Endothelial cell of umbilical vein (primary cell): Measurements from ENCODE around the gene CTR9.

Source experiments
- EZH2 ChIP-seq: IDR thresholded peaks from 2 replicates; pipeline ENCODE4 v1.6.1; 2012; ENCODE audit warnings: borderline replicate concordance, low read depth, mild to moderate bottlenecking, moderate library complexity, low read length, inconsistent platforms; ENCODE audit not compliant: severe bottlenecking
- FOS ChIP-seq: IDR thresholded peaks from 2 replicates; pipeline ENCODE4 v1.6.1; 2011; ENCODE audit warnings: mild to moderate bottlenecking, low read length, moderate library complexity, borderline replicate concordance; ENCODE audit not compliant: insufficient read depth
- MAX ChIP-seq: IDR thresholded peaks from 2 replicates; pipeline ENCODE4 v1.6.1; 2011; ENCODE audit not compliant: insufficient read depth, insufficient read length
- POLR2A ChIP-seq: IDR thresholded peaks from 2 replicates; pipeline ENCODE4 v1.6.1; 2012; ENCODE audit warnings: low read depth, mild to moderate bottlenecking, control low read depth, low read length
- TF ChIP-seq, protein P1 (sequence below), 2 donors: IDR thresholded peaks; 1 replicate in 1 of 2; 2 replicates in 1 of 2; pipeline ENCODE4 v1.5.1; 2011; ENCODE audit warnings: low read length in 2 of 2, mild to moderate bottlenecking in 2 of 2, moderate library complexity in 2 of 2, control low read depth in 1 of 2, inconsistent platforms in 1 of 2, low read depth in 1 of 2; ENCODE audit not compliant: insufficient read depth in 1 of 2; ENCODE audit errors: extremely low read depth in 1 of 2

- TF ChIP-seq, protein P1, sequence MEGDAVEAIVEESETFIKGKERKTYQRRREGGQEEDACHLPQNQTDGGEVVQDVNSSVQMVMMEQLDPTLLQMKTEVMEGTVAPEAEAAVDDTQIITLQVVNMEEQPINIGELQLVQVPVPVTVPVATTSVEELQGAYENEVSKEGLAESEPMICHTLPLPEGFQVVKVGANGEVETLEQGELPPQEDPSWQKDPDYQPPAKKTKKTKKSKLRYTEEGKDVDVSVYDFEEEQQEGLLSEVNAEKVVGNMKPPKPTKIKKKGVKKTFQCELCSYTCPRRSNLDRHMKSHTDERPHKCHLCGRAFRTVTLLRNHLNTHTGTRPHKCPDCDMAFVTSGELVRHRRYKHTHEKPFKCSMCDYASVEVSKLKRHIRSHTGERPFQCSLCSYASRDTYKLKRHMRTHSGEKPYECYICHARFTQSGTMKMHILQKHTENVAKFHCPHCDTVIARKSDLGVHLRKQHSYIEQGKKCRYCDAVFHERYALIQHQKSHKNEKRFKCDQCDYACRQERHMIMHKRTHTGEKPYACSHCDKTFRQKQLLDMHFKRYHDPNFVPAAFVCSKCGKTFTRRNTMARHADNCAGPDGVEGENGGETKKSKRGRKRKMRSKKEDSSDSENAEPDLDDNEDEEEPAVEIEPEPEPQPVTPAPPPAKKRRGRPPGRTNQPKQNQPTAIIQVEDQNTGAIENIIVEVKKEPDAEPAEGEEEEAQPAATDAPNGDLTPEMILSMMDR (IDR thresholded peaks at IDR 0.05; ENCODE audit: extremely low read depth in 1 of 2, insufficient read depth in 1 of 2, low read depth in 1 of 2, low read length in 2 of 2), result no peak
- TF ChIP-seq MAX, result no peak
- TF ChIP-seq POLR2A, result no peak
- no peak for TF ChIP-seq FOS
- TF ChIP-seq EZH2, result no peak
Measured at GRCh38 chr11:10746871-10747270, 4.2 kb upstream of the CTR9 start.
